PC-9 (cell line): Measurements from ENCODE around the gene LATS2. TPM values are rescaled to one million over a fixed set of nuclear protein-coding genes. Genes with fewer than 3 reads are reported as not detected.

Source experiments
- BruUV-seq: library from RNA; stranded (reverse); fragments of 400-500 nt; replicated peaks from 2 replicates; lab custom pipeline; 2021; lab: Mats Ljungman, UMichigan
- CTCF ChIA-PET: fragments of 300-600 bp; sonication (Branson Sonifier 250); formaldehyde crosslinking; loops from one replicate; lab custom pipeline; 2022; ENCODE audit warnings: antibody characterized with exemption; lab: Charles Lee
- POLR2A ChIA-PET: fragments of 300-600 bp; sonication (Branson Sonifier 250); formaldehyde crosslinking; loops from one replicate; lab custom pipeline; 2022; ENCODE audit warnings: antibody characterized with exemption; ENCODE audit not compliant: unreplicated experiment; lab: Charles Lee
- DNase-seq, 2 experiments: peaks; one replicate each; pipeline versions ENCODE4 v3.0.0 to v3.0.0-alpha.2; 2015 to 2022; ENCODE audit warnings: mixed read lengths in 1 of 2
- H2AFZ ChIP-seq: fragments of 200-600 bp; sonication (generic); 2 replicates; pipeline ENCODE4 v1.8.1; 2017; ENCODE audit warnings: antibody characterized with exemption
- H3F3A ChIP-seq: fragments of 200-600 bp; sonication (generic); 2 replicates; pipeline ENCODE4 v1.8.1; 2017; ENCODE audit warnings: antibody characterized with exemption, mild to moderate bottlenecking, low read depth; ENCODE audit not compliant: insufficient read depth
- H3K27ac ChIP-seq: fragments of 200-600 bp; sonication (generic); 2 replicates; pipeline ENCODE4 v1.6.1; 2016; ENCODE audit warnings: mixed run types
- H3K27me3 ChIP-seq: fragments of 200-600 bp; sonication (generic); 2 replicates; pipeline ENCODE4 v1.6.1; 2016; ENCODE audit warnings: low read depth, mixed run types; ENCODE audit not compliant: insufficient read depth
- H3K36me3 ChIP-seq: fragments of 200-600 bp; sonication (generic); 2 replicates; pipeline ENCODE4 v1.6.1; 2016; ENCODE audit warnings: low read depth, mixed run types
- H3K4me1 ChIP-seq: fragments of 200-600 bp; sonication (generic); replicated peaks from 2 replicates; pipeline ENCODE4 v1.6.1; 2016; ENCODE audit warnings: mixed run types; ENCODE audit not compliant: insufficient read depth
- H3K4me2 ChIP-seq: fragments of 200-600 bp; sonication (generic); 2 replicates; pipeline ENCODE4 v1.6.1; 2017; ENCODE audit warnings: mixed run types
- H3K4me3 ChIP-seq: fragments of 200-600 bp; sonication (generic); 2 replicates; pipeline ENCODE4 v1.6.1; 2016; ENCODE audit warnings: mixed run types
- H3K79me2 ChIP-seq: fragments of 200-600 bp; sonication (generic); 2 replicates; pipeline ENCODE4 v1.6.1; 2017; ENCODE audit warnings: low read depth, mixed run types
- H3K9me2 ChIP-seq: fragments of 200-600 bp; sonication (generic); 2 replicates; pipeline ENCODE4 v1.8.1; 2017; ENCODE audit warnings: mild to moderate bottlenecking; ENCODE audit not compliant: insufficient read depth
- H3K9me3 ChIP-seq: fragments of 200-600 bp; sonication (generic); 2 replicates; pipeline ENCODE4 v1.8.1; 2016; ENCODE audit warnings: low read depth; ENCODE audit not compliant: insufficient read depth
- H4K20me1 ChIP-seq: fragments of 200-600 bp; sonication (generic); 2 replicates; pipeline ENCODE4 v1.8.1; 2017; ENCODE audit not compliant: insufficient read depth
- EZH2 ChIP-seq: fragments of 200-600 bp; sonication (generic); IDR thresholded peaks from 2 replicates; pipeline ENCODE4 v1.8.0; 2017; ENCODE audit warnings: antibody characterized with exemption, low read depth
- intact Hi-C: fragments of 100-400 bp; cut with micrococcal nuclease; formaldehyde crosslinking; loops from one replicate; pipeline ENCODE4 v1.10.0; 2022; ENCODE audit not compliant: unreplicated experiment
- total RNA-seq: library from RNA; stranded (reverse); gene quantifications from 2 replicates; pipeline ENCODE4 v1.2.3, GENCODE V29; 2021
- TF ChIP-seq, protein P1 (sequence below): fragments of 200-600 bp; sonication (generic); conservative IDR thresholded peaks from 2 replicates; pipeline ENCODE4 v1.6.1; 2017; ENCODE audit warnings: mixed run types, antibody characterized with exemption, mild to moderate bottlenecking, moderate library complexity

Gene LATS2
- total RNA-seq, 1 experiment from 2014 or later: 12.3 TPM

DNA sequence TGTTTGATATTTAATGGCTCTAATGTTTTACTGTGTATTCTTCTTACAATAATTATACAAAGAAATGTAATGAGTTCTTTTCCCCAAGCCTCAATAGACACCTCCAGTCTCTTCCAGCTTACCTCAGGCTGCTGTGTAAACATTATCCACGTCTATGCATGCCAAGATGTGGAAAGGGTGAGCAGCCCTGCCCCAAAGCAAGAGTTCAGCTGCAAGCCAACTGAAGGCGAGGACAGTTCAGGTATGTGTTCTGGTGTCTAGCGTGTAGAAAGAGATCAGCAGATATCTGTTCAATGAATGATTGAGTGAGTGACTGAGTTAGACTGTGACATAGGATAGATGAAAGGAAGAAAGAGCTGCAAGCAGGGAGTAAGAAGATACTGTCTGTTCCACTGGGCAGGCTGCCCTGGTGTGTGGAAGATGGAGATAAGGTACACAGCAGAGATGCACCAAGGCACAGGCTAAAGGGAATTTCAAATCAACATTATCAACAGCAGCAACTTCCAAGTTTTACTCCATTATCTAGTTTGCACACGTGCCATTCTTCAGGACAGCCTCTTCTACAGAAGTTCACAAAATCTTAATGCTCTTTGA is 66.0 kb downstream of the LATS2 start:
- intact Hi-C loops: no loop called here

DNA sequence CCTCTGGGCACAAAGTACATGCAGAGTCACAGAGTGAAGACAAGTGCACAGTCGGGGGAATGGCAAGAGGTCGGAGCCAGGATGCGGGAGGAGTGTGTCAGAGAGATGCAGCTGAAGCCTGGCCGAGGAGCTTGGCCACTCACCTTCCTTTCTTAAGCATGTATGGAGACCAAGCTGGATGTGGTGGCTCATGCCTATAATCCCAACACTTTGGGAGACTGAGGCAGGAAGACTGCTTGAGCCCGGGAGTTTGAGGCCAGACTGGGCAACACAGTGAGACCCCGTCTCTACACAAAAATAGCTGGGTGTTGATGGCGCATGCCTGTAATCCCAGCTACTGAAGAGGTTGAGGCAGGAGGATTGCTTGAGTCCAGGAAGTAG is 67.0 kb downstream of the LATS2 start:
- no peak overlapping the region for H3K4me2 ChIP-seq
- no peaks in the 10 kb centered on the region for H3F3A ChIP-seq
- no peaks in the 10 kb centered on the region for H3K27me3 ChIP-seq
- POLR2A ChIA-PET: no interaction called here
- TF ChIP-seq EZH2: no peak
- TF ChIP-seq, protein P1, sequence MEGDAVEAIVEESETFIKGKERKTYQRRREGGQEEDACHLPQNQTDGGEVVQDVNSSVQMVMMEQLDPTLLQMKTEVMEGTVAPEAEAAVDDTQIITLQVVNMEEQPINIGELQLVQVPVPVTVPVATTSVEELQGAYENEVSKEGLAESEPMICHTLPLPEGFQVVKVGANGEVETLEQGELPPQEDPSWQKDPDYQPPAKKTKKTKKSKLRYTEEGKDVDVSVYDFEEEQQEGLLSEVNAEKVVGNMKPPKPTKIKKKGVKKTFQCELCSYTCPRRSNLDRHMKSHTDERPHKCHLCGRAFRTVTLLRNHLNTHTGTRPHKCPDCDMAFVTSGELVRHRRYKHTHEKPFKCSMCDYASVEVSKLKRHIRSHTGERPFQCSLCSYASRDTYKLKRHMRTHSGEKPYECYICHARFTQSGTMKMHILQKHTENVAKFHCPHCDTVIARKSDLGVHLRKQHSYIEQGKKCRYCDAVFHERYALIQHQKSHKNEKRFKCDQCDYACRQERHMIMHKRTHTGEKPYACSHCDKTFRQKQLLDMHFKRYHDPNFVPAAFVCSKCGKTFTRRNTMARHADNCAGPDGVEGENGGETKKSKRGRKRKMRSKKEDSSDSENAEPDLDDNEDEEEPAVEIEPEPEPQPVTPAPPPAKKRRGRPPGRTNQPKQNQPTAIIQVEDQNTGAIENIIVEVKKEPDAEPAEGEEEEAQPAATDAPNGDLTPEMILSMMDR: no peak
- no peaks in the 10 kb centered on the region for H3K79me2 ChIP-seq
- intact Hi-C loops: no loop called here
- H3K4me3 ChIP-seq: no peak overlapping the region
- no peaks in the 10 kb centered on the region for H3K9me3 ChIP-seq
- no peak overlapping the region for H2AFZ ChIP-seq
- DNase-seq: no peak
- H3K27ac ChIP-seq: no peak overlapping the region
- H3K4me1 ChIP-seq: no peaks in the 10 kb centered on the region
- no TSS peak for BruUV-seq
- H4K20me1 ChIP-seq: no peaks in the 10 kb centered on the region; the same call in none of the 2 replicates
- CTCF ChIA-PET: no interaction called here
- no peaks in the 10 kb centered on the region for H3K9me2 ChIP-seq
- no peaks in the 10 kb centered on the region for H3K36me3 ChIP-seq

More for the DNA sequence above, 66.0 kb downstream of the LATS2 start:
- no peak overlapping the region for H2AFZ ChIP-seq
- no peak overlapping the region for H3K4me2 ChIP-seq
- no peaks in the 10 kb centered on the region for H3K27me3 ChIP-seq
- no peaks in the 10 kb centered on the region for H3K9me3 ChIP-seq
- no peak overlapping the region for H3K4me3 ChIP-seq
- no TSS peak for BruUV-seq
- ChIA-PET POLR2A (no interaction called here), CTCF (no interaction called here)
- TF ChIP-seq, protein P1: no peak
- no peak for TF ChIP-seq EZH2
- no peaks in the 10 kb centered on the region for H3K9me2 ChIP-seq
- no peaks in the 10 kb centered on the region for H3K4me1 ChIP-seq
- no peaks in the 10 kb centered on the region; the same call in none of the 2 replicates for H4K20me1 ChIP-seq
- no peak overlapping the region for H3K27ac ChIP-seq
- no peaks in the 10 kb centered on the region for H3K36me3 ChIP-seq
- no peaks in the 10 kb centered on the region for H3K79me2 ChIP-seq
- H3F3A ChIP-seq: no peaks in the 10 kb centered on the region
- DNase-seq: no peak

DNA sequence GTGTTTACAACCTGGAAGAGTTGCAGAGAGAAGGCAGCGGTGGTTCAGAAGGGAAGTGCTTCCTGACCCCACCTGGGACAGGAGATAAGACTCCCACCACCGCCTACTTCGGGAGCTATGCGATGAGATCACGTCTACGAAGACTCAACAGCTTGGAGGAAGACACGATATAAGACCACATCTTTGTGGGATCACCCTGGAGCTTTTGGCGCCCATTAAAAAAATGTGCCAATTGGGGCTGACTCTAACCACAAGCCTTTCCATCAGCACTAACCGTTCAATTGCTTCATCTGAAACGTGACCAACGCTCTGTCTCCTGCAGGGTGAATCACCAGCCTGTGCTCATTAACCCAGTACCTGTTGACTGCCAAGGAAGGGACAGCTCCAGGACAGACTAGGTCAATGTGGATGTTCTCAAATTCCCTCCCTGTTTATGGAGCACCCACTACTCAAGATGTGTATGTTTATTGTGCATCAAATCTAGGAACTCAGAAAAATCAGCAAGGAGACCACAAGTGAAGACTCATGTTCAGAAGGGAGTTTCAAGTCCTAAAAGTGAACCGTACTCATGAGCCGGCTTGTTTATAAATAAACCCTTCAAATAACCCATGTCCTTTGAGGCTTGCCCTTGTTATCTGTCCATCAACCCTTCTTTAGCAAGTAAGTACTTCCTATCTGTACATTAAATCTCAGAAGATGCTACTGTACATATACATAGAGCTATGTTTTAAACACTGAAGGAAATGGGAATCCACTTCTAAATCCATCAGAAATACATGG is 67.5 kb downstream of the LATS2 start:
- Histone ChIP-seq H3K9me3 (no peaks in the 10 kb centered on the region), H4K20me1 (no peaks in the 10 kb centered on the region; the same call in none of the 2 replicates), H2AFZ (no peak overlapping the region), H3K4me1 (no peaks in the 10 kb centered on the region), H3F3A (no peaks in the 10 kb centered on the region), H3K9me2 (no peaks in the 10 kb centered on the region), H3K4me2 (no peak overlapping the region), H3K4me3 (no peak overlapping the region), H3K27ac (no peak overlapping the region), H3K27me3 (no peaks in the 10 kb centered on the region), H3K79me2 (no peaks in the 10 kb centered on the region), H3K36me3 (no peaks in the 10 kb centered on the region)
- no peak for DNase-seq
- BruUV-seq: no TSS peak
- ChIA-PET POLR2A (no interaction called here), CTCF (no interaction called here)
- intact Hi-C loops: no loop called here
- TF ChIP-seq, protein P1: no peak
- TF ChIP-seq EZH2: no peak
